VCaP (cell line): ENCODE results near the gene HNRNPA0.
"Not testable (repeated sequence)": the region's sequence is repeated elsewhere in the genome, so short reads cannot be mapped to it uniquely, and the experiment has no call there.

Source experiments
- H3K27ac ChIP-seq: fragments of 450-650 bp; 2 replicates; pipeline ENCODE4 v1.5.1; 2017
- CTCF ChIP-seq: fragments of 450-650 bp; conservative IDR thresholded peaks from 2 replicates; pipeline ENCODE4 v1.5.1; 2017; ENCODE audit warnings: mild to moderate bottlenecking, moderate library complexity

HNRNPA0 gene

GRCh38 chr5:137791799-137792198 is 37.6 kb upstream of the HNRNPA0 start:
- no peak for TF ChIP-seq CTCF
- H3K27ac ChIP-seq: peak overlapping the region; percentile 8; the same call in 1 of the 2 replicates

GRCh38 chr5:137791387-137791786 is 37.2 kb upstream of the HNRNPA0 start:
- H3K27ac ChIP-seq: no peak overlapping the region
- no peak for TF ChIP-seq CTCF

- not testable (repeated sequence) for H3K27ac ChIP-seq
Measured at GRCh38 chr5:137788560-137788959, 34.4 kb upstream of the HNRNPA0 start.

- no peak overlapping the region for H3K27ac ChIP-seq
- TF ChIP-seq CTCF: no peak
Measured at GRCh38 chr5:137782984-137783536, 28.9 kb upstream of the HNRNPA0 start.

- TF ChIP-seq CTCF: no peak
Measured at GRCh38 chr5:137782055-137782454, 27.9 kb upstream of the HNRNPA0 start.

GRCh38 chr5:137778772-137779564 is 24.8 kb upstream of the HNRNPA0 start:
- no peak overlapping the region; the same call in 1 of the 2 replicates for H3K27ac ChIP-seq
- peak; percentile 96 for TF ChIP-seq CTCF

More at GRCh38 chr5:137782055-137782454, 27.9 kb upstream of the HNRNPA0 start:
- no peak overlapping the region for H3K27ac ChIP-seq

- not testable (repeated sequence) for H3K27ac ChIP-seq
Measured at GRCh38 chr5:137767937-137768336, 13.8 kb upstream of the HNRNPA0 start.

GRCh38 chr5:137761566-137761965 is 7.4 kb upstream of the HNRNPA0 start:
- TF ChIP-seq CTCF: no peak
- H3K27ac ChIP-seq: no peak overlapping the region
